NK-92 (cell line): Measurements from ENCODE around the gene ACP4.

Source experiments
- DNase-seq: peaks from one replicate; lab custom pipeline; 2025; ENCODE audit not compliant: unreplicated experiment; lab: John Stamatoyannopoulos, UW

The ACP4 gene

GRCh38 chr19:50820549-50821247, 30.5 kb downstream of the ACP4 start:
- no peak for DNase-seq

DNA sequence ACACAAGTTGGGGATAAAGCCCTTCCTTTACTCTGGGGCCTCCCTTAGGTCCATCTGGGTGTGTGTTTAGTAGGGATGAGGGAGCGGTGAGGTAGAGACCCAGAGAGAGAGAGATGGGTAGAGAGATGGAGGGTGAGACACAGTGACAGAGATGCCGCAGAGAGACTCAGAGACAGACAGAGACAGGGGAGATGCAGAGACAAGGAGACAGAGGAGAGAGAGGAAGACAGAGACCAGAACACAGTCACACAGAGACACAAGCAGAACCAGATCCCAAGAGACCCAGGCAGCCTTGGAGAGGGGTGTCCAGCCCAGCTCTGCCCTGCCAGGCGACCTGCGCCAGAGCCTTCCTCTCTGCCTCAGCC, 31.0 kb downstream of the ACP4 start:
- DNase-seq, result no peak

GRCh38 chr19:50821622-50822021, 31.4 kb downstream of the ACP4 start:
- no peak for DNase-seq

- DNase-seq, result no peak
Observed at GRCh38 chr19:50822661-50823208, 32.5 kb downstream of the ACP4 start.

DNA sequence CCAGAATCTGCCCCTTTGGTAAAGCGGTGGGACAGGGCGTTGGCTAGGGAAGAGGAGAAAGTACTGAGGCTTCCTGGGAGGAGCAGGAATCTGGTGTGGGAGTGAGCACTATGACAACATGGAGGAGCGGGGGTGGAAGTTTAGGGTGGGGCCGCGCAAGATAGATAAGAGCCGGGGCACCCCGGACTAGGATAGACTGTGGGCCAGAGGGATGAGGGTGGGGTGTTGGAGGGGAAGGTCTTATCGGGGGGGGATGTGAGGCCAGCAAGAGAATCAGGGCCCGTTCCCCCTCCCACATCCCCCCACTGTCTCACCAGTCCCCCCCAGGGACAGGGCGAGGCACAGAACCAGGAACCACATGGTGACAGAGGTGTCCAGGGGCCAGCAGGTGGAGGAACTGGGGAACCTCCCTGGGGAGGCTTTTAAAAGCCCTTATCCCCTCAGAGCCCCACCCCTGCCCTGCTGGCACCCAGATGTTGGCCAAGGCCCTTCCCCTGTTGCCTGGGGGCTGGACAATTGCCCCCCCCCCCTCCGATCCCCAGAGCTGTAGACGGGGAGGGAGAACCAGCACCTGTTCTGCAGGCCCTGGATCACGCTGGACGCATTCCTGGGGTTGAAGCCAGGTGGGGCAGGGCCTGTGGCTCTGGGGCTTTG, 33.3 kb downstream of the ACP4 start, which contains the start of gene KLK1:
Gene KLK1 (minus strand): TSS at position 399 of the 654 bp plus-strand sequence. CDS start 39 bp downstream, at position 360.
- no peak for DNase-seq

DNA sequence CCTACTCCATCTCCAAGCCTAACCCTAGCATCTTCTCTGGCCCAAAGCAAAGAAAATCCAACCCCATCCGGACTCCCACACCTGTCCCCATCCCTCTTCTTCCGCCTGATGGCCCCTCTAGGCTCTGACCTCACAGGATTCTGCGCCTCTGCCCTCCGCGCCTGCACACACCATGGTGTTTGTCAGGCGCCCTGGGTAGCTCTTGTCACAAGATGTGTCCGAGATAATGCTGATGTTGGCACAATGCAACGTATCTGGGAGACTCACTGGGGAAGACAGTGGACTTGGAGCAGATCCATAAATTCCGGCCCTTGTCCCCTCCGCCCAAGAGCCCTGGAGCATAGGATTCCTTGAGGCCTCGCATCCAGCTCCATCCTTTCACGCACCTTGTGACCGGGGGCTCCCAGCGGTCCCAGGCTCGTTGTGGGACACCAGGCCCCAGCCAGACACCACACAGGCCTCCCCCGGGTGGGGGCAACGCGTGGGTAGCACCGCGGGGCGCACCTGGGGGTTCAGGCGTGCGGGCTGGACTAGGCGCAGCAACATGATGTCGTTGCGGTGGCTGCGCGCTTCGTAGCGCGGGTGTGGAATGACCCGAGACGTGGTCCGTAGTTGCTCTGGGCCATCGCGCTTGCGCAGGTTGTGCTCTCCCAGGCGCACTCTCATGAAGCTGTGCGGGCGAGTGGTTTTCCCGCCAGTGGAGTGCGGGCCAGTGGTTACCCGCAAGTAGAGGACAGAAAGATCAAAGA, 36.5 kb downstream of the ACP4 start:
- no peak for DNase-seq

- no peak for DNase-seq
Observed at GRCh38 chr19:50827476-50827875, 37.3 kb downstream of the ACP4 start.

- no peak for DNase-seq
Observed at GRCh38 chr19:50829801-50830200, 39.6 kb downstream of the ACP4 start.

DNA sequence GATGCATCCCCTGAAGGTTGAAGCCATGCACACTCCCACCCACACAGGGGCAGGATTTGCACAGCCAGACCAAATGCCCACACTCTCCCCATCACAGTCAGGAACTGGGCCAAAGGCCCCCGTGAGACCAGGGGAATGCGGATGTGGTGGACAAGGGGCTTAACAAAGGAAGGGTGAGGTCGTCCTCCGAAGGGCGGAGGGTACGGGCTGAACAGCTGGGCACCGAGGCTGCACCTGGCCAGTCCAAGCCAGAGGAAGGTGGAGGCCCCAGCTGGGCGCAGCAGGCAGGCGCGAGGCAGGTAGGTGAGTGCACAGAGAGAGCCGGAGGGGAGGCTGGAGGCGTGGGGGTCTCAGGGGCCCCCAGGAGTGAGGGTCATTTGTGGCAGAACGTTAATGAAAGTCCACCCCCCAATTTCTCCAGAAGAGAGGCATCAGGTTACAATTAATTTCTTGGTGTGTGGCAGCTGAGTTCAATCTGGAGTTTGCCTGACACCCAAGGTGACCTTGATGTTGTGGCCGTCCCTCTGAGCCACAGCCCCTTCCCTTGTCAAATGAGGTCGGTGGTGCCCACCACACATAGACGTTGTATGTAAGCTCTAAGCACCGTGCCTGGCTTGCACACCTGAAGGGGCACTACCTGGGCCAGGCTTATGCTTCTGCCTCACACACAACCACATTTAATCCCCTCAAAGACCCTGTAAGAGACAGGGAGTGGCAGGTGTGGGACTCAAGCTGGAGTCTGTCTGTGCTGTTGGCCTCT, 40.2 kb downstream of the ACP4 start:
- no peak for DNase-seq

- DNase-seq, result no peak
Observed at GRCh38 chr19:50831026-50831396, 40.8 kb downstream of the ACP4 start.

GRCh38 chr19:50832666-50833065, 42.5 kb downstream of the ACP4 start:
- no peak for DNase-seq

- DNase-seq, result no peak
Observed at GRCh38 chr19:50833117-50833801, 43.0 kb downstream of the ACP4 start, which contains the start of gene KLK15. TSS of gene KLK15 (minus strand) at chr19:50833574. CDS start at chr19:50831492, 2,082 bp downstream.

GRCh38 chr19:50833802-50834167, 43.6 kb downstream of the ACP4 start:
- DNase-seq, result no peak

GRCh38 chr19:50835103-50835784, 45.0 kb downstream of the ACP4 start:
- DNase-seq, result no peak

DNA sequence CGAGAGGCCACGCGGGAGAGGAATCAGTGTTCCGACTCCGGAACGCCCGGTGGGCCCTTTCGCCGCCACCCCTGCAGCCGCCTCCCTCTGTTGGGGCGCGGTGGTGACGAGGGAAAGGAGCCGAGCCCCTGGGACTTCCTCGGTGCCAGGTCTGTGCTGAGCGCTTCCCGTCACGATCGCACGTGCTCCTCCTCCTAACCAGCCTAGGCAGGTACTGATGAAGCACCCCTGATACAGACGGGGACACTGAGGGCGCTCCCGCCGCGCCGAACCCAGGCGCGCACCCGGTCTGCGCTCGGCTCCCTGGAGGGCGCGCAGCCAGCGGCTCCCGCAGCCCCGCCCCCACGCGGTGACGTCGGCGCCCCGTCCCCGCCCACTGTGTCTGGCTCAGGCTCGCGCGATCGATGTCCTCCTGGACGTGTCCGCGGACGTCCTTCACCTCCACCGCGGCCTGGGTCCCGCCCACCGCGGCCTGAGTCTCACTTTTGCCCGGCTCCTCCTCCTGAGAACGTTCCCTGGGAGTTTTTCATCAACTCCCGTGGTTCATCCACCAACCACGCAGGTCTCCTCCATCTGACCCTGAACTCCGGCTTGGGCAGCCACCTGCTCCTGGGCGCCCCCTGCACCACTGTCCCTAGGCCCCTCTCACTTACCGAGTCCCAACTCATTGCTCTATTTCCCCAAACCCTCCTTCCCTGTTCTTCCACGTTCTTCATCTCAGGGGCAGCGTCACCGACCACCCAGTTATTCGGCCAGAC, 45.7 kb downstream of the ACP4 start:
- DNase-seq, result no peak

GRCh38 chr19:50836543-50837195, 46.5 kb downstream of the ACP4 start:
- DNase-seq, result no peak

- DNase-seq, result no peak
Observed at GRCh38 chr19:50837300-50837699, 47.1 kb downstream of the ACP4 start.

DNA sequence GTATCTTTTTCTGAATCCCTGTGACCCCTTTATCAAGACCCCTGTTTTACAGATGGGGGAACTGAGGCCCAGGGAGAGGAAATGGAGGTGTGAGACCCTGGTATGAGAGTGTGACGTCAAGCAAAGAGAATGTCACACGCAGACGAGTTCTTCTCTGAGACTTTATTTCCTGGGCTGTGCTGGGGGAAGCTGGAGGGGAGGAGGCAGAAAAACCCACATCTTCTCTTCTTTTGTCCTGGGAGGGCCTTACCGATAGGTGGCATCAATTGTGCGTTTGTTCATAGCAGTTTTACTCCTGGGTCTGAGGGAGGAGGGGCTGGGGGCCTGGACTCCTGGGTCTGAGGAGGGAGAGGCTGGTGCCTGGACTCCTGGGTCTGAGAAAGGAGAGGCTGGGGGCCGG, 48.0 kb downstream of the ACP4 start:
- DNase-seq, result no peak
